ENCODE data around the gene SMIM22.

The SMIM22 gene

DNA sequence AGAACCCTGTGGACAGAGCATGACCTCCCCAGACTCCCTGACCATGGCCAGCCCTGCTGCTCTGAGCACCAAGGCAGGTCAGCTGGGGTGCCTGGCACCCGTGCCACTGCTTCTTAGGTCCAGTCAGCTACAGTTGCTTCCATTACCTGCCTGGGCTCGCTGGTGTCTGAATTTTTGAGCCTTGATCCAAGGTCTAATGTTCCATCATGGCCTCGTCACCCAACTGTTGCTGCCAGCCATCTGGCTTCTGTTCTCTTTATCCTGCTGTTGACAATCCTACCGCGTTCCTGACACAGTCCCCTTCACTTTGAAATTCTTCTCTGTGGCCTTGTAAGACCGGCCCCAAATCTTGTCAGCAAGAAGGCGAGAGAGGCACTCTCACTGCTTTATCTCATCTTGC is 35.2 kb downstream of the SMIM22 start:
- TF ChIP-seq CTCF (conservative IDR thresholded peaks at IDR 0.05) = no peak
- no peak overlapping the region for H3K27ac ChIP-seq

DNA sequence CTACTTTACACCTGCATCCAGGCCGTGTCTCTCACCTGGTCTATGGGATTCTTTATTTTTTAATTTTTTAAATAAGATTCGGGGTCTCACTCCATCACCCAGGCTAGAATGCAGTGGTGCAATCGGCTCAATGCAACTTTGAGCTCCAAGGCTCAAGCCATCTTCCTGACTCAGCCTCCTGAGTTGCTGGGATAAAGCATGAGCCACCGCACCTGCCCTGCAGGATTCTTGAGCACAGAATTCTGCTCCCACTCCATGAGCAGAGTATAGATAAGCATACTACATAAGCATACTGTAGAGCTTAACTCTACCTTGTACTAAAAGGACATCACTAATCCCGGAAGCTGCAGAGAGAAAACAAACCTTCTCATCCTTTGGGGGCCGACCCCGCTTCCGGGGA is 36.4 kb downstream of the SMIM22 start:
- no peak for TF ChIP-seq CTCF (conservative IDR thresholded peaks at IDR 0.05)
- no peak overlapping the region; the same call in 1 of the 2 replicates for H3K27ac ChIP-seq

DNA sequence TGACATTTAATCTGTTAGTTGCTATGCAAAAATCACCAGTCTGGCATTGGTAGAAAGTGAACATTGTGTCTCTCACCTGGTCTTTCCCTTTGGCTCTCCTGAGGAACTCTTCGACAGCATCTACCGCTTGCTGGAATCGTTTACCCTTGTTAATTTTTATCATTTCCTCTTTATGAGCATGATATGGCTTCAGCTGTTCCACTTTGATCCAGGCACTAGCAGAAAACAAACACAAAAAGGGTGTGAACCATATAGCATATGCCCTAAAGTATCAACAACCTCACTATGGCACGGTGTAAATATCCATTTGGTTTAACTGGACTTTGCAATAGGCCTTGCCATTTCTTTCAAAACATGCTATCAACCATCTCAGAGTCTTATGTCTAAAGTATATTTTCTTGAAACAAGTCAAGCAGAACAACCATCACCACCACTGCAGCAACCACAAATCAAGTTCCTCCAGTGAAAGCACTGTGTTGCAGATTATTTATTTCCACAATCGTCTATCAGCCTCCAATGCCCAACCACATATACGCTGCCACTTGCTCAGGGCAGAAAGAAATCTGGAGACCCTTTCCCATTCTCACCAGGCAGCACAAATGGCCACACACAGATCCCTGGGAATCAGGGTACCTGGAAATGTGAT is 37.7 kb downstream of the SMIM22 start:
- peak overlapping the region; percentile 56; the same call in 1 of the 2 replicates for H3K27ac ChIP-seq
- no peak for TF ChIP-seq CTCF (conservative IDR thresholded peaks at IDR 0.05)

GRCh38 chr16:4833584-4833983 is 38.4 kb downstream of the SMIM22 start:
- H3K27ac ChIP-seq = peak overlapping the region; percentile 56; the same call in 1 of the 2 replicates
- TF ChIP-seq CTCF (conservative IDR thresholded peaks at IDR 0.05) = no peak

DNA sequence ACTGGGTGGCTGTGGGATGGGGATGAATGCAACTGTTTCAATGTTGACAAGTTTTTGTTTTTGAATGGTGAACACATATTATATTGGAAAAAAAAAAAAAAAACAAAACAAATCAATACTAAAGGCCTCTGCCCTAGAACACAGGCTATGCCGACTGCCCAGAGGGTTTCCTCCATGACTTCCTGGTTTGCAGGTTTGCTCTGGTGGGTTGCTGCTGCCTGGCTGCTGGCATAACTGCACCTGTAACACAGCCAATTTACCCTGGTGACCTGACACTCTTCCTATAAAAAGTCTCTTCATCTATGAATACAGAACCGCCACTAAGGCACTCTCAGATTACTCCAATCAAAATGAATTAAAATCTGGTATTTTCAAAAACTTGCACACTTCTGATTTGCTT is 41.6 kb downstream of the SMIM22 start:
- H3K27ac ChIP-seq = peak overlapping the region; percentile 22
- no peak for TF ChIP-seq CTCF (conservative IDR thresholded peaks at IDR 0.05)

DNA sequence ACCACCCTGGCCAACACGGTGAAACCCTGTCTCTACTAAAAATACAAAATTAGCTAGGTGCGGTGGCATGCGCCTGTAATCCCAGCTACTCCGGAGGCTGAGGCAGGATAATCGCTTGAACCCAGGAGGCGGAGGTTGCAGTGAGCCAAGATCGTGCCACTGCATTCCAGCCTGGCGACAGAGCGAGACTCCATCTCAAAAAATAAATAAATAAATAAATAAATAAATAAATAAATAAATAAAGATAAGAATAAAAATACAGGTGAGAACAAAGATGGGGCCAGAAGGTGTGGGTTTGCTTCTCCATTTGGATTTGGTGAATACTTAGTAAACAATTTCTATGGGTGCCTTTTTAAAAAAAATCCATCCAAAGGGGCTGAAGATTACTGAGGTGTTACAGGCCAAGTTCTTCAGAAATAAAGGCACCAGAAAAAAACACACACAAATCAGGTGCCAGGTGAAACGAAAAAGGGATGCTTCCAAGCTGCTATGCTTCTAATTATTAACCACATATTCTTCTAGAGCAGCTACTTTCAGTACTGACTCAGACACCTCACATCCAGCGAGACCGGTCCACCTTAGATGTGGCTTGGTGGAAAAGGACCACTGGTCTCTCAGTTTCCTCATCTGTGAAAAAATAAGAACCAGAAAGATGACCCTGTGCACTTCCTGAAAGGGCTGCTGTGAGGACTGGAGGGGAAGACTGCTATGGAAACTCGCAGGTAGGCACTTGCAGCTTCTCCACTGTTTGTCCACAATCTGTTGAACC is 42.7 kb downstream of the SMIM22 start:
- TF ChIP-seq CTCF (conservative IDR thresholded peaks at IDR 0.05) = no peak
- H3K27ac ChIP-seq = no peak overlapping the region

GRCh38 chr16:4839942-4840341 is 44.8 kb downstream of the SMIM22 start:
- no peak for TF ChIP-seq CTCF (conservative IDR thresholded peaks at IDR 0.05)

More at GRCh38 chr16:4839942-4840341, 44.8 kb downstream of the SMIM22 start:
- no peak overlapping the region for H3K27ac ChIP-seq
